LNCaP clone FGC (cell line): ENCODE measurements around the gene TCERG1L.

Experiments used
- DNase-seq: peaks from one replicate; pipeline ENCODE4 v3.0.0-alpha.2; 2011; ENCODE audit warnings: low read depth
- H3K4me3 ChIP-seq: 2 replicates; pipeline ENCODE4 v1.5.1; 2011; ENCODE audit warnings: mild to moderate bottlenecking, low read depth, low read length, control low read depth
- CTCF ChIP-seq: IDR thresholded peaks from 2 replicates; pipeline ENCODE4 v1.5.1; 2012; ENCODE audit warnings: mild to moderate bottlenecking; ENCODE audit not compliant: control insufficient read depth, insufficient read depth; ENCODE audit errors: extremely low read depth

The TCERG1L gene

DNA sequence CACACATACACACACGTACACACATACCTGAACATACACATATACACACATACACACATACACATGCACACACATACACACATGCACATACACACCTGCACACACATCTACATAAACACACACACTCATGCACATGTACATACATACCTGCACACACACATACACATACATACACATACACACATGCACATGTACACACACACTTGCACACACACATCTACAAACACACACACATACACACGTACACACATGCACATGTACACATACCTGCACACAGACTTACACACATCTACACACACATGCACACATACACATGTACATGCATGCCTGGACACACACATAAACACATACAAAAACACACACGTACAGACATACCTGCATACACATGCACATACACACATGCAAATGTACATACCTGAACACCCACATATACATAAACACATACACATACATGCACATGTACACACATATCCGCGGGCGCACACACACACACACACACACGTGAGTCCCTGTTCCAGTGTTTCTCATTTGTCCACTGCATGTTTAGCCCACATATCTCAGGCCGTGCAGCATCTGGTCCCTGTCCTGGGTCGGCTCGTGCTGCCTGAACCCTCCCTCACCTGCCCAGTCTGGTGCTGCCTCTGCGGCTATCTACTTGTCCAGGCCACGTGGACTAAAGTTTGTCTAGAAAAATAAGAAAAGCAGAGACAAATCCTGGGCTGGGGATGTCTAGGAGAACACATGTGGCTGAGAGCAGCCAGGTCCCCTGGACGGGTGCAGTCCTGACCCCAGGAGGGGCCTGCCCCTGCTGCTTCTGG lies 238.7 kb downstream of the TCERG1L start:
- TF ChIP-seq CTCF = no peak
- no peak overlapping the region for H3K4me3 ChIP-seq
- DNase-seq = no peak

GRCh38 chr10:131071721-131072120 lies 239.8 kb downstream of the TCERG1L start:
- no peak for DNase-seq
- TF ChIP-seq CTCF = no peak
- no peak overlapping the region for H3K4me3 ChIP-seq

- TF ChIP-seq CTCF = no peak
- no peak for DNase-seq
- H3K4me3 ChIP-seq = no peak overlapping the region
Measured at GRCh38 chr10:131070856-131071255, 240.7 kb downstream of the TCERG1L start.

DNA sequence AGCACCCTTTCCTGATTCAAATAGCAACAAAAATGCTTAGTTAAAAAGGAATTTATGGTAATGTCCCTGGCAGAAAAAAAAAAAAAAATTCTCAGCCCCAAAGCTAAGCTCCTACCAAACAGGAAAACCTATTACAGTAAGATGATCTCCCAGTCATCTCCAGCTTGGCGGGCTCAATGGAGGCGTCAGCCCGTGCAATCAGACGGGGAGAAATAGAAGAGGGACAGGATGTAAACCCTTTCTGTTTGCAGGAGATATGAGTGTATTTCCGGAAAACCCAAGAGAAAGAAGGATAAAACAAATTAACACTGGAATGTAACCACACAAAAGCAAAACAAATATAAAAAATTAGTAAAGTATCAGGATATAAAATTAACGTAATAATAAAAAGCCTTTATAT lies 242.8 kb downstream of the TCERG1L start:
- TF ChIP-seq CTCF = no peak
- no peak for DNase-seq
- no peak overlapping the region for H3K4me3 ChIP-seq

DNA sequence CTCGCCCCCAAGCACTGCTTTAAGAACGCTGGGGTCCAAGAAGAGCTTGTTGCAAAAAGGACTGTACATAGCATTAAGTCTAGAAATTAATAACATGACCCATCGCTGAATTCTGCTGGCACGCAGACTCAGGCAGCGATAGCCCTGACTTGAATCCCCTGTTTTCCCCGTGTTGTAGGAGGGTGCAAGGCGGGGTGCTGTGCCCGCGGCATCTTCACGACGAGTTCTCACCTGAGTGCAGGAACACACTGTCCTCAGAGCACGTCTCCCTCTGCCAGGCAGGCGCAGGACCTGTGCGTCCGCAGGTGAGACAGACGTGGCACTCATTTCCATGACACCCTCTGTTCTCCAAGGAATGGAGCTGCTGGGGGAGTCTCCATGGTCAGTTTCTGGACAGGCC lies 243.2 kb downstream of the TCERG1L start:
- no peak for DNase-seq
- no peak overlapping the region for H3K4me3 ChIP-seq
- TF ChIP-seq CTCF = no peak

- DNase-seq = no peak
- H3K4me3 ChIP-seq = no peak overlapping the region
- no peak for TF ChIP-seq CTCF
Measured at GRCh38 chr10:131067690-131068089, 243.8 kb downstream of the TCERG1L start.
